ENCODE measurements around the gene SLC38A2.
A peak's percentile ranks its signal among the peaks of the same experiment; 100 is the strongest.

The SLC38A2 gene

DNA sequence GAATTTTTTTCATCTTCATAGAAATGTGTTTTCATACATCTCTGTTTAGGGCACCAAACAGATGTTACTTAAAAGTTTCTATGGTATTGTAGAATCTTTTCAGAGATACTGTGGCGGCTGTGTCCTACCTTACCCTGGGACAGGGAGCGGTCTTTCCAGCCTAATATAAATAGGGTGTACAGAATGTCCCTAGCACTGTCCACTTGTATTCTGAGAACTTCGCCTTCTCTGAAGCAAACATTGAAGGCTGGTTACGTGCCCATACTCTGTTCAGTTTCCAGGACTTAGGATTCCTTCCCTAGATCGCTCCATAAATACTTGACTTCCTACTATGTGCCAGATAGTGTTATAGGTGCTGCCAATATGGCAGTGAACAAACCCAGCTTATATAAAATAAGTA lies 24.3 kb upstream of the SLC38A2 start:
- no peak for TF ChIP-seq Cebpa-rat (IDR thresholded peaks at IDR 0.05)
- Histone ChIP-seq H3K4me3 (no peak overlapping the region), H3K4me2 (no peak overlapping the region), H3K4me1 (peaks cover 11% of the 10 kb centered on the region), H3K9ac (no peak overlapping the region), H4K20me1 (no peaks in the 10 kb centered on the region), H3K27ac (no peak overlapping the region), H3K27me3 (no peaks in the 10 kb centered on the region), H3K9me3 (0 out of 2 replicates have a peak, but pooled peaks cover 5% of the 10 kb centered on the region), H3K36me3 (no peaks in the 10 kb centered on the region)

DNA sequence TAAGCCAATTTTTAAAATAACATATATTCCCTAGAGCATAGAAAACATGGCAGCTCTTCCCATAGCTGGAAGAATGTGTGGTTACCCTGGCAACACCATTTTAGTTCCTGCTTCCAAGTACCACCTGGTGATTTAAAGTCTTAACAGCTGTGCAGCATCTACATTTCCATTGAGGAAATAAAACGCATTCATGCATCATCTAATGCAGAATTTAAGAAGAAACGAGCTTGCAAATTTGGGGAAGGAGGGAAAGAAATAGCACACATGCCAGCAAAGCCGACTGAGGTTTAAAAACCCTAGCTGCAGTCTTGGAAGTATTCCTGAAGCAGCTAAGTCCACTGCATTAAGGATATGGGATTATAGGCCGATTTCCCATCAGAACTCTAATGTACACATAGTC lies 22.8 kb upstream of the SLC38A2 start:
- H3K9me3 ChIP-seq = peaks cover 12% of the 10 kb centered on the region
- H3K9ac ChIP-seq = no peak overlapping the region
- no peaks in the 10 kb centered on the region for H3K27me3 ChIP-seq
- no peak for TF ChIP-seq Cebpa-rat (IDR thresholded peaks at IDR 0.05)
- H3K4me2 ChIP-seq = no peak overlapping the region
- no peaks in the 10 kb centered on the region for H4K20me1 ChIP-seq
- H3K4me3 ChIP-seq = no peak overlapping the region
- H3K4me1 ChIP-seq = peaks cover 25% of the 10 kb centered on the region
- H3K36me3 ChIP-seq = peaks cover 6% of the 10 kb centered on the region; the same call in 1 of the 2 replicates
- no peak overlapping the region for H3K27ac ChIP-seq

DNA sequence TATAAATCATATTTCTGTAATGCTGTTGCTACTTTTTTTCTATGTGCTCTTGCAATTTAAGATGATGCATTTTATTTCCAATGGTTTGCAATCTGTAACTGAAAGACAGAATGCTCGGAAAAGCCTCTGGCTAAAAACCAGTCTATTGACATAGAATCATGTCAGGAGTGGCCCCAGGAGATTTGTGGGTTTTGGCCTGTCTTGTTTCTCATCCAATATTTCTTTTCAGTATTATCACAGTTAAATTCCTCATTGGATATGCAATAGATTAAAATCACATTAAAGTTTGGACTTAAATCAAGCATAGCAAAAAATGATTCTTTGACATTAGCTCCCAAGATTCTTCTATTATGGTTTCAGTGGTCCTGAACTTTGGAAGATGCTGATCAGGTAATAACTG lies 19.1 kb upstream of the SLC38A2 start:
- Histone ChIP-seq H4K20me1 (no peaks in the 10 kb centered on the region), H3K4me1 (peaks cover 54% of the 10 kb centered on the region), H3K9ac (no peak overlapping the region), H3K4me3 (no peak overlapping the region), H3K4me2 (peak overlapping the region; percentile 37), H3K27me3 (no peaks in the 10 kb centered on the region), H3K27ac (no peak overlapping the region), H3K9me3 (peaks cover 7% of the 10 kb centered on the region), H3K36me3 (peaks cover 6% of the 10 kb centered on the region; the same call in 1 of the 2 replicates)
- TF ChIP-seq Cebpa-rat (IDR thresholded peaks at IDR 0.05) = no peak

DNA sequence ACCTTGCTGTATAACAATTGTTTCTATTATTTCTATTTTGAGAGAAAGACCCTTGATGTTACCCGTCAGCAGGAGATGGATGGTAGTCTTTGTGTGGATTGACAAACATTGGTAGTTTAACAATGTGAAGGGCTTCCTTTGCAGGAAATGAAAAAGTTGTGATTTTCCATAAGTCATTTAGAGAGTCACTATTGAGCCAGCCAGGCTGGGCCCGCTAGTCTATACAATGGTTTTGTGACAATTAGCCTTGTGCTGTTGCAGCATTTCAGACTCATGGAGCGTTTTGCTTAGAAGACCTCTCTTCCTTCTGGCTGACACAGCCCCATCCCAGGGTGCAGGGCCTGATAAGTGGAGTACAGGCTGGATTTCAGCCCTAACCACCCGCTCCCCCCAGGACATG lies 18.3 kb upstream of the SLC38A2 start:
- Histone ChIP-seq H3K4me3 (no peak overlapping the region), H3K9me3 (peaks cover 7% of the 10 kb centered on the region), H4K20me1 (no peaks in the 10 kb centered on the region), H3K4me2 (peak overlapping the region; percentile 37), H3K4me1 (peaks cover 62% of the 10 kb centered on the region), H3K27me3 (no peaks in the 10 kb centered on the region), H3K27ac (no peak overlapping the region), H3K36me3 (peaks cover 6% of the 10 kb centered on the region; the same call in 1 of the 2 replicates), H3K9ac (no peak overlapping the region)
- no peak for TF ChIP-seq Cebpa-rat (IDR thresholded peaks at IDR 0.05)

DNA sequence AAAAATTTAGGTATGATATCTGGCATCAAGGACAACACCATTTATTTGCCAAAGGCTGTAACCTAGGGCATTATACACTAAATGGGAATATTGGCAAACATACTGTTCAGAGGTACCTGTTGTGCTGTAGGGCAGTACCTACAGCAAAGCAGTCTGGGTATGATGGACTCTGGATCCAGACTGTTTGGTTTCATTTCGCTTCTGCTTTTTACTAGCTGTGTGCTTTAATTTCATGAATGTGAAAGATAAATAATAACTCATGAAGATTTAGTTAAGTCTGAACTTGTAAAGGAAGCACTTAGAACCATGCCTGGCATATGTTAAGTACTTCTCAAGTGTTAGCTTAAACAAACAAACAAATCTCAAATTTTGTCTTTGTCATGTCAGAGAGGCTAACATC lies 17.7 kb upstream of the SLC38A2 start:
- H3K9me3 ChIP-seq = peaks cover 7% of the 10 kb centered on the region
- no peak for TF ChIP-seq Cebpa-rat (IDR thresholded peaks at IDR 0.05)
- no peak overlapping the region for H3K9ac ChIP-seq
- no peaks in the 10 kb centered on the region for H4K20me1 ChIP-seq
- H3K27me3 ChIP-seq = no peaks in the 10 kb centered on the region
- no peak overlapping the region for H3K27ac ChIP-seq
- H3K4me1 ChIP-seq = peaks cover 68% of the 10 kb centered on the region
- no peak overlapping the region for H3K4me2 ChIP-seq
- no peak overlapping the region for H3K4me3 ChIP-seq
- H3K36me3 ChIP-seq = peaks cover 6% of the 10 kb centered on the region; the same call in 1 of the 2 replicates

DNA sequence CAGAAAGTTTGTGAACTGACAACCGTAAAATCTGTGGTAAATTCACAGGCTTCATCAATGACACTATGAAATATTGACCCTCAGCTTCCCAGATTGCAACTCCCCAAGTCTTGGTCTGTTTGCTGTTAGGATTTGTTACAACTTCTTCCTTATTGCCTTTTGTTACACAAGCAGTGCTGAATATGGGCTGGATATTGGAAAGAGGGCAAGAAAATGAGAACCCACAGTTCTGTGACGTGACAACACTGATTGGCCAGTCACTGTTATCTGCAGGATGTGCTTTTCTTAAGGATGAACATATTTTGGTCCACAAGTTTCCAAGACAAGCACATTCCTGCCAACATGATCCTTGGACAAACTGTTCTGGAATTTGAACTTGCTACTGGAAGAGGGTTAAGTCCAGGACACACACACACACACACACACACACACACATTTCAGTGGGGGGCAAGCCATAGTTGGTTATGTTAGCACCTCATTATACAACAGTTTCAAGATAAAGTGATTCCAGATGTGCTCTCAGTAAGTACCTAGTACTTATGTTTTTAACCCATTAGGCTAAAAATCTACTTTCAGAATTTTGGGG lies 16.6 kb upstream of the SLC38A2 start:
- peak overlapping the region; percentile 89 for H3K4me2 ChIP-seq
- TF ChIP-seq Cebpa-rat (IDR thresholded peaks at IDR 0.05) = no peak

DNA sequence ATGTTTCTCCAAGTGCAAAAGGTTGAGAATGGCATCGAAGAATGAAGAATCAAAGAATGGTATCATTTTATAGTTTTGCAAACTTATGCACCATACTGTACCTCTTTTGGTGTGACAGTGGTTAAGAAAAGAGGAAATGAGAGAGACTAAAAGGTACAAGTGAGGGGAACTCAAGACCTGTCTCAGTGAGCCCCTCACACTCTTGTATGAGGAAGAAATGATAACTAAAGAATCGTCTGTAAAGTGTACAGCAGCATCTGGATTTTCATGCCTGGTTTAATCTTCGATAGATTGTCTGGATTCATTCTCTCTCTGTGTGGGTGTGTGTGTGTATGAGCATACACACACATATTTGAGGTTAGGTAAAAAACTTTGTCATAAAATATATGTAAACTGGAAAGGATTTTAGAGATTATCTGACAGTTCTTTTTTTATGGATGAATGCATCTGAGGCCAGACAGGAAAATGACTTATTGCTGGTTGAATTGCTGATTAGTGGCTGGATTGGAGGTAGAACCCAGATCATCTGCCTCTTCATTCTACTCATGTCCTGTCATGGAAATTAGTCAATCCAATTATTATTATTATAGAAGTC lies 16.0 kb upstream of the SLC38A2 start:
- Histone ChIP-seq H3K4me1 (peaks cover 80% of the 10 kb centered on the region), H3K27me3 (no peaks in the 10 kb centered on the region), H4K20me1 (no peaks in the 10 kb centered on the region), H3K36me3 (peaks cover 6% of the 10 kb centered on the region; the same call in 1 of the 2 replicates), H3K4me2 (peak overlapping the region; percentile 89), H3K9ac (no peak overlapping the region), H3K9me3 (peaks cover 7% of the 10 kb centered on the region), H3K27ac (0 out of 2 replicates have a peak overlapping the region, but pooled peaks have one; percentile 53), H3K4me3 (no peak overlapping the region)
- TF ChIP-seq Cebpa-rat (IDR thresholded peaks at IDR 0.05) = no peak

More for the DNA sequence above, 16.6 kb upstream of the SLC38A2 start:
- no peaks in the 10 kb centered on the region for H3K27me3 ChIP-seq
- peaks cover 7% of the 10 kb centered on the region for H3K9me3 ChIP-seq
- no peaks in the 10 kb centered on the region for H4K20me1 ChIP-seq
- no peak overlapping the region for H3K27ac ChIP-seq
- H3K9ac ChIP-seq = no peak overlapping the region
- peaks cover 79% of the 10 kb centered on the region for H3K4me1 ChIP-seq
- H3K4me3 ChIP-seq = no peak overlapping the region
- peaks cover 6% of the 10 kb centered on the region; the same call in 1 of the 2 replicates for H3K36me3 ChIP-seq

DNA sequence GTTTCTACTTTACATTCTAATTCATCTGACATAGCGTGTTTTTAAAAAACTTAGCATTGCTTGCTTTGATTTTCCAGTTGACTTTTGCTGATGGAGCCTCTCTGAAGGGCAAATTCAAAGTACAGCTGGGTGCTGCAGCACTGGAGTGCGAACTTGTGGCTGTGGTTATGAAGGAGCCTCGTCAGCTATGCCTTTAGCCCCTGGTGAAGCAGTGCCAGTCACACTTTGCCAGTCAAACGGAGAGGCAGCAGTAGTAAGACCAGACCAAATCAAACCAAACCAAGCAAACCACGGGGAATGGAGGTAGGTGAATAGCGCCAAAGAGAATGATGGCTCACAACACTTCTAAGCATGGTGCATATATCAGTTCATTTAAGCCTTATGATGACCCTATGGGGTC lies 15.1 kb upstream of the SLC38A2 start:
- H3K4me1 ChIP-seq = peaks cover 80% of the 10 kb centered on the region
- H3K36me3 ChIP-seq = peaks cover 6% of the 10 kb centered on the region; the same call in 1 of the 2 replicates
- peak overlapping the region; percentile 89 for H3K4me2 ChIP-seq
- H4K20me1 ChIP-seq = no peaks in the 10 kb centered on the region
- H3K4me3 ChIP-seq = peak overlapping the region; percentile 56
- no peak for TF ChIP-seq Cebpa-rat (IDR thresholded peaks at IDR 0.05)
- H3K9ac ChIP-seq = 0 out of 2 replicates have a peak overlapping the region, but pooled peaks have one; percentile 45
- no peaks in the 10 kb centered on the region for H3K27me3 ChIP-seq
- H3K27ac ChIP-seq = peak overlapping the region; percentile 53
- peaks cover 7% of the 10 kb centered on the region for H3K9me3 ChIP-seq

DNA sequence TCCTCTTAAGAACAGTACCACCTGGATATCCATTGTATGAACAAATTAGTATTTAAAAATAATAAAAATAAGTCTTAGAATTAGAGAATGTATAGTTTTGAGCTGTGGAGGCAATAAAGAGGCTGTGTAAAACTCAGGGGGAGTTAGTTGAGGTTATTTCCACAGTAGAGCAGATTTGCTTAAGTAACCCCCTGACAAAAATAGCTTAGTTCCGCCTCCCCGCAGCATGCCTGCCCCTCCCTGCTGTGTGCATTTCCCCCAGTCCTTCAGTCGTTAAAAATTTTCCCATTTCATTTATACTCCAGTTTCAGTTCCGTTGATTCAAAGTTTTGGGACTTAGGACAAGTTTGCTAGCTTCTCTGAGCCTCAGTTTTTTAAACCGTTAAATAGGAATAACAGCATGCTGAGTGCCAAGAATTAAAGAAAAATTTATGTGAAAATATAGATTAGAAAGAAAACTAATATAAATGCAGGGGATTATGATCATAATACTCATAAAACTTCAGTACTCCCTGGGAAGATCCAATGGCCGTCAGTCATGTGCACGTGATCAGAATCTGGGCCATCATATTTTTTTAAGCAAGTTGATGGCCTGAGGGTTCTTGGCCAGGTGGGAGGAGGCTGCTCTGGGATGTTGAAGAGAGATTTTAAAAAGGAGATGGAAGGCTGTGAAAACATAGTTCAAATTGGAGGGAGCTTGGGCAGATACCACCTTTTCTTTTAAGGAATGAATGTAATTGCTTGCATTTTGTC lies 14.5 kb upstream of the SLC38A2 start:
- Histone ChIP-seq H3K9ac (peak overlapping the region; percentile 45; the same call in 1 of the 2 replicates), H3K4me2 (peak overlapping the region; percentile 89), H3K27ac (peak overlapping the region; percentile 53), H3K4me1 (peaks cover 80% of the 10 kb centered on the region), H3K9me3 (peaks cover 7% of the 10 kb centered on the region), H4K20me1 (no peaks in the 10 kb centered on the region), H3K4me3 (peak overlapping the region; percentile 56), H3K27me3 (no peaks in the 10 kb centered on the region), H3K36me3 (peaks cover 6% of the 10 kb centered on the region; the same call in 1 of the 2 replicates)
- no peak for TF ChIP-seq Cebpa-rat (IDR thresholded peaks at IDR 0.05)
